Naive thymus-derived CD8-positive, alpha-beta T cell (primary cell): Measurements from ENCODE around the gene FADS1. TPM values are rescaled to one million over a fixed set of nuclear protein-coding genes. Genes with fewer than 3 reads are reported as not detected.

Experiments
- ATAC-seq, 2 donors: fragments of 150-1000 bp; cut with Tn5 transposase in 1 of 2; sonication (Bioruptor Pico), chemical (Tn5 transposase) in 1 of 2; 1 replicate in 1 of 2; 2 replicates in 1 of 2; pipeline ENCODE4 v1.10.0; 2021; ENCODE audit warnings: mild to moderate bottlenecking in 2 of 2, moderate library complexity in 2 of 2
- POLR2A ChIA-PET: fragments of 350-600 bp; sonication (Branson Sonifier 250); formaldehyde crosslinking; loops from one replicate; lab custom pipeline; 2021; ENCODE audit warnings: antibody characterized with exemption; lab: Charles Lee
- DNase-seq, 10 donors: peaks; one replicate each; pipeline versions ENCODE4 v3.0.0 to v3.0.0-alpha.2; 2020 to 2022
- H3K27ac Mint-ChIP-seq, 10 donors: one replicate each; pipeline ENCODE4 v1.8.0; 2020 to 2022; ENCODE audit warnings: mild to moderate bottlenecking in 10 of 10, mixed read lengths in 10 of 10, moderate library complexity in 4 of 10, inconsistent platforms in 1 of 10
- H3K27me3 Mint-ChIP-seq, 5 donors: one replicate each; pipeline ENCODE4 v1.8.0; 2021 to 2022; ENCODE audit warnings: mixed read lengths in 5 of 5
- H3K36me3 Mint-ChIP-seq, 3 donors: one replicate each; pipeline ENCODE4 v1.8.0; 2020 to 2022; ENCODE audit warnings: mixed read lengths in 3 of 3, mild to moderate bottlenecking in 2 of 3, inconsistent platforms in 1 of 3
- H3K4me1 Mint-ChIP-seq, 4 donors: one replicate each; pipeline ENCODE4 v1.8.0; 2021 to 2022; ENCODE audit warnings: mixed read lengths in 4 of 4
- H3K4me3 Mint-ChIP-seq, 10 donors: one replicate each; pipeline ENCODE4 v1.8.0; 2020 to 2022; ENCODE audit warnings: mild to moderate bottlenecking in 10 of 10, mixed read lengths in 10 of 10, moderate library complexity in 6 of 10, inconsistent platforms in 1 of 10
- H3K9me3 Mint-ChIP-seq, 9 donors: one replicate each; pipeline ENCODE4 v1.8.0; 2020 to 2022; ENCODE audit warnings: mixed read lengths in 9 of 9, mild to moderate bottlenecking in 3 of 9, inconsistent platforms in 1 of 9, moderate library complexity in 1 of 9
- polyA plus RNA-seq, 3 donors: library from polyadenylated mRNA; unstranded; fragments of 300-500 nt; fragmentation: Illumina TruSeq; gene quantifications; one replicate each; pipeline ENCODE4 v1.2.3, GENCODE V29; 2021
- total RNA-seq, 8 experiments: library from RNA in 2 of 8; stranded (reverse) in 2 of 8; gene quantifications; one replicate each; pipeline ENCODE4 v1.2.3 and lab custom pipeline; 2021 to 2026

Gene FADS1
- total and polyA plus RNA-seq, 5 experiments from 2014 or later = 0.55 to 4.7 (median 1.2) TPM; not detected in 1

- Mint-ChIP-seq H3K27me3 (peaks cover 4 to 41% (median 10%) of the 10 kb centered on the region in 5 donors), H3K4me3 (peak overlapping the region in 3 of 10 donors; percentile 20 to 30 (median 28)), H3K4me1 (peaks cover 12 to 22% (median 16%) of the 10 kb centered on the region in 4 donors), H3K36me3 (peaks cover 0 to 4% (median 0%) of the 10 kb centered on the region in 3 donors), H3K27ac (peak overlapping the region in 1 of 10 donors; percentile 32), H3K9me3 (no peaks in the 10 kb centered on the region)
- POLR2A ChIA-PET = no interaction called here
- no peak for DNase-seq
- no peak for ATAC-seq
Measured at GRCh38 chr11:61812736-61813411, 3.9 kb downstream of the FADS1 start.

DNA sequence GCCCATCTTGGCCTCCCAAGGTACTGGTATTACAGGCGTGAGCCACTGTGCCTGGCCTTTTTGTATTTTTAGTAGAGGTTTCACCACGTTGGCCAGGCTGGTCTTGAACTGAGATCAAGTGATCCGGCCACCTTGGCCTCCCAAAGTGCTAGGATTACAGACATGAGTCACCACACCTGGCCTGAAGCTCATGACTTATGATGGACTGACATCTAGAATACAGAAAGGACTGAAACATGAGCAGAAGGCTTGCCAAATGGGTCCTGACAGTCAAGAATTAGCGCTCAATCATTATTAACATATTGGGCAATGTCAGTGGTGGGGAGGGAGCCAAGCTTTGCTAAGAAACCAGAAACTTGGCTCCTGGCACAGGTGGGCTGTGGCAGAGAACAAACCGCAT is 5.0 kb downstream of the FADS1 start:
- Mint-ChIP-seq H3K36me3 (peaks cover 0 to 4% (median 0%) of the 10 kb centered on the region in 3 donors), H3K27ac (peak overlapping the region in 1 of 10 donors; percentile 9)
- POLR2A ChIA-PET = no interaction called here

DNA sequence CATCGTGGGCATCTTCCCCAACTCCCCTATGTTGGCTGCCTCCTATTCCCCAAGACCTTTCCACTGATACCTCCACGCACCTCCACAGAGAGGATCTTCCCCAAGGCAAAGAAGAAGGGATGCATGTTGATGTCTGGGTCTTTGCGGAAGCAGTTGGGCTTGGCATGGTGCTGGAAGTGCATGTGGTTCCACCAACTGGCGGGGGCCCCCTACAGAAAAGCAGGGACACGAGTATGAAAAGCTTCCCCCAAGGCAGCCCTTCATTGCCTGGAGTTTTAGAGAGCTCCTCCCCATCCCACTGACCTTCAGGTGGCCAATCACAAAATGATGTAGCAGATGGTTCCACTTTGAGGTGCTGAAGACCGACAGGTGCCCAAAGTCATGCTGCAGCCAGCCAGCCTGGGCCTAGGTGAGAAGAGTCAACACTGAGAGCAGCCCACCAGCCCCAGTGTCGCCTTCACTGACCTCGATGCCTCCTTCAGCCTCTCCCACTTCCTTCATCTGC is 6.1 kb downstream of the FADS1 start:
- H3K36me3 Mint-ChIP-seq = peaks cover 0 to 4% (median 0%) of the 10 kb centered on the region in 3 donors
- peaks cover 4 to 34% (median 8%) of the 10 kb centered on the region in 5 donors for H3K27me3 Mint-ChIP-seq
- no peaks in the 10 kb centered on the region for H3K9me3 Mint-ChIP-seq
- POLR2A ChIA-PET = no interaction called here
- peaks cover 6 to 12% (median 8%) of the 10 kb centered on the region in 4 donors for H3K4me1 Mint-ChIP-seq
- DNase-seq = no peak
- no peak overlapping the region for H3K4me3 Mint-ChIP-seq
- no peak for ATAC-seq
- H3K27ac Mint-ChIP-seq = no peak overlapping the region

More for the DNA sequence above, 5.0 kb downstream of the FADS1 start:
- DNase-seq = no peak
- H3K4me3 Mint-ChIP-seq = no peak overlapping the region
- no peaks in the 10 kb centered on the region for H3K9me3 Mint-ChIP-seq
- H3K27me3 Mint-ChIP-seq = peaks cover 4 to 41% (median 10%) of the 10 kb centered on the region in 5 donors
- peaks cover 12 to 22% (median 14%) of the 10 kb centered on the region in 4 donors for H3K4me1 Mint-ChIP-seq
- ATAC-seq = no peak

DNA sequence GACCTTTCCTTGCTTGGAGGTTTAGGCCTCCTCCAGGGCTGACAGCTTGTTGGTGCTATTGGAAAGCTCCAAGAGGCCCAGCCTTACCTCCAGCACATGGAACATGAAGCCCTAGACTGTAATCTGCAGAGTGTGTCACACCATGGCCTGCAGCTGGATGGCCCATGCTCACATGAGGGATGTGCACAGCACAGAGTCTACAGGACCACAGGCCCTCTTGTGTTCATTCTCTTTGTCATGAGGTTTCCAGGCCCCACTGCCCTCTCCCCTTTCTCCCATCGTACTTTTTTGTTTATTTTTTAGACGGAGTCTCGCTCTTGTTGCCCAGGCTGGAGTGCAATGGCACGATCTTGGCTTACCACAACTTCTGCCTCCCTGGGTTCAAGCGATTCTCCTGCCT is 10.0 kb downstream of the FADS1 start:
- Mint-ChIP-seq H3K27me3 (peaks cover 0 to 4% (median 0%) of the 10 kb centered on the region in 5 donors), H3K36me3 (peaks cover 0 to 5% (median 0%) of the 10 kb centered on the region in 3 donors), H3K9me3 (no peaks in the 10 kb centered on the region), H3K27ac (no peak overlapping the region), H3K4me1 (no peaks in the 10 kb centered on the region), H3K4me3 (no peak overlapping the region)
- DNase-seq (no peak), ATAC-seq (no peak)
- POLR2A ChIA-PET = no interaction called here

DNA sequence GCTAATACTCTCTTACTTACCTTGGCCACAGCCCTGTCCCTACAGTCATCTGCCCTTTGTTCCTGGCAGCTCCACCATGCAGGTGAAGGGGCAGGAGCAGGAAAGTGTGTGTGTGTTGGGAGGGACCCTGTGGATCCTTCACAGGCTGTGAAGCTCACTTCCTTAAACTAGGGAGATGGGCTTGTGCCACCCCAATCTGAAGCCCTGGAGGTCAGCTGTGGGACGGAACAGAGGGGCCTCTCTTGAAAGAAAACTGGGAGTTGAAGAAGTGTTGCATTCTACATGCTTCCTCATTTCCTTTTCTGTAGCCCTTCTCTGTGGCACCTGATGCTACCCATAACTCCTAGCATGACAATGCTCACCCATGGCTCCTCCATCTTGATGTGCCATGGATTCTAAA is 11.7 kb downstream of the FADS1 start:
- Mint-ChIP-seq H3K4me1 (no peaks in the 10 kb centered on the region), H3K36me3 (peaks cover 0 to 2% (median 0%) of the 10 kb centered on the region in 3 donors), H3K9me3 (no peaks in the 10 kb centered on the region), H3K27me3 (peaks cover 0 to 4% (median 0%) of the 10 kb centered on the region in 5 donors), H3K27ac (no peak overlapping the region), H3K4me3 (no peak overlapping the region)
- DNase-seq (no peak), ATAC-seq (no peak)
- POLR2A ChIA-PET = no interaction called here

GRCh38 chr11:61803889-61804647 is 12.7 kb downstream of the FADS1 start:
- H3K36me3 Mint-ChIP-seq = peaks cover 0 to 2% (median 0%) of the 10 kb centered on the region in 3 donors
- no peaks in the 10 kb centered on the region for H3K4me1 Mint-ChIP-seq
- no peak overlapping the region for H3K27ac Mint-ChIP-seq
- DNase-seq (no peak), ATAC-seq (no peak)
- peaks cover 0 to 4% (median 0%) of the 10 kb centered on the region in 5 donors for H3K27me3 Mint-ChIP-seq
- POLR2A ChIA-PET = no interaction called here
- no peak overlapping the region for H3K4me3 Mint-ChIP-seq
- H3K9me3 Mint-ChIP-seq = no peaks in the 10 kb centered on the region

DNA sequence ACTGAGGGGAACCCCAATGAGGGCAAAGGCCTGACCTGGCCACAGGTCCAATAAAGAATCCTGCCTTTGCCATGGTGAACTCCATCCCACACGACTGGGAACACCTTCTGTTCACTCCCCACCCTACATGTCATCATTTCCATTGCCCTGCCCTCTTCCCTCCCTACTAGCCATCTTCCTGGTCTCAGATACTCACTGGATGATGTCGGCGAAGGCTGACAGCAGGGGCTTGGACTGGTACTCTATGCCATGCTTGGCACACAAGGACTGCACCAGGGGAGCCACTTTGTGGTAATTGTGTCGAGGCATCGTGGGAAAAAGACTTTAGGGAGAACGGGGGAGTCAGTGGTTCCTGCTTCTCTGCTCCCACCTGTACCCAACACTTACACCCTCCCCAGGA is 14.2 kb downstream of the FADS1 start:
- H3K4me3 Mint-ChIP-seq = no peak overlapping the region
- no peaks in the 10 kb centered on the region for H3K9me3 Mint-ChIP-seq
- ATAC-seq (no peak), DNase-seq (no peak)
- POLR2A ChIA-PET = no interaction called here
- H3K27ac Mint-ChIP-seq = peak overlapping the region in 1 of 10 donors; percentile 60
- no peaks in the 10 kb centered on the region for H3K27me3 Mint-ChIP-seq
- no peaks in the 10 kb centered on the region for H3K4me1 Mint-ChIP-seq
- H3K36me3 Mint-ChIP-seq = peaks cover 0 to 4% (median 0%) of the 10 kb centered on the region in 3 donors

- H3K36me3 Mint-ChIP-seq = peaks cover 0 to 16% (median 0%) of the 10 kb centered on the region in 3 donors
- ATAC-seq = no peak
- H3K27ac Mint-ChIP-seq = peak overlapping the region in 2 of 10 donors; percentile 47 to 60
- POLR2A ChIA-PET = no interaction called here
- DNase-seq = no peak
- H3K4me3 Mint-ChIP-seq = no peak overlapping the region
- peaks cover 0 to 8% (median 3%) of the 10 kb centered on the region in 4 donors for H3K4me1 Mint-ChIP-seq
- H3K9me3 Mint-ChIP-seq = no peaks in the 10 kb centered on the region
- H3K27me3 Mint-ChIP-seq = no peaks in the 10 kb centered on the region
Measured at GRCh38 chr11:61800331-61801281, 16.2 kb downstream of the FADS1 start.

- ATAC-seq = no peak
- DNase-seq = no peak
- H3K4me3 Mint-ChIP-seq = no peak overlapping the region
- H3K9me3 Mint-ChIP-seq = no peaks in the 10 kb centered on the region
- peaks cover 0 to 11% (median 3%) of the 10 kb centered on the region in 4 donors for H3K4me1 Mint-ChIP-seq
- H3K27me3 Mint-ChIP-seq = no peaks in the 10 kb centered on the region
- peak overlapping the region in 1 of 10 donors; percentile 38 for H3K27ac Mint-ChIP-seq
- H3K36me3 Mint-ChIP-seq = peaks cover 0 to 19% (median 0%) of the 10 kb centered on the region in 3 donors
- POLR2A ChIA-PET = no interaction called here
Measured at GRCh38 chr11:61799665-61800284, 17.0 kb downstream of the FADS1 start.

- H3K36me3 Mint-ChIP-seq = peaks cover 0 to 17% (median 0%) of the 10 kb centered on the region in 3 donors
- no peaks in the 10 kb centered on the region for H3K27me3 Mint-ChIP-seq
- DNase-seq (peak in 9 of 10 donors; percentile 59 to 83 (median 69)), ATAC-seq (no peak)
- H3K4me3 Mint-ChIP-seq = no peak overlapping the region
- H3K27ac Mint-ChIP-seq = peak overlapping the region in 4 of 10 donors; percentile 5 to 41 (median 30)
- H3K9me3 Mint-ChIP-seq = no peaks in the 10 kb centered on the region
- POLR2A ChIA-PET = interaction anchor here (0.6 to 1.3 kb wide), 5 partner anchors 10 to 311 kb away, joined by 3 to 7 read pairs (median 3); partner anchors contain the start of genes FADS1 and FTH1
- H3K4me1 Mint-ChIP-seq = peaks cover 2 to 23% (median 8%) of the 10 kb centered on the region in 4 donors
Measured at GRCh38 chr11:61797263-61797944, 19.4 kb downstream of the FADS1 start.

DNA sequence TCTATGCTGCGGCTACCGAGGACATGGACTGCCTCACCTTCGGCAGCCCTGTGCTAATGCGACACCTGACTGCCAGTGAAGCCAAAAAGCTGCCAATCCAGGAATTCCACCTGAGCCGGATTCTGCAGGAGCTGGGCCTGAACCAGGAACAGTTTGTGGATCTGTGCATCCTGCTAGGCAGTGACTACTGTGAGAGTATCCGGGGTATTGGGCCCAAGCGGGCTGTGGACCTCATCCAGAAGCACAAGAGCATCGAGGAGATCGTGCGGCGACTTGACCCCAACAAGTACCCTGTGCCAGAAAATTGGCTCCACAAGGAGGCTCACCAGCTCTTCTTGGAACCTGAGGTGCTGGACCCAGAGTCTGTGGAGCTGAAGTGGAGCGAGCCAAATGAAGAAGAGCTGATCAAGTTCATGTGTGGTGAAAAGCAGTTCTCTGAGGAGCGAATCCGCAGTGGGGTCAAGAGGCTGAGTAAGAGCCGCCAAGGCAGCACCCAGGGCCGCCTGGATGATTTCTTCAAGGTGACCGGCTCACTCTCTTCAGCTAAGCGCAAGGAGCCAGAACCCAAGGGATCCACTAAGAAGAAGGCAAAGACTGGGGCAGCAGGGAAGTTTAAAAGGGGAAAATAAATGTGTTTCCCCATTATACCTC is 20.8 kb downstream of the FADS1 start:
- POLR2A ChIA-PET = interaction anchor here (0.5 kb wide), 1 partner anchor 735 kb away, joined by 3 read pairs; no protein-coding TSS in a partner anchor
- H3K4me3 Mint-ChIP-seq = no peak overlapping the region
- peaks cover 0 to 17% (median 0%) of the 10 kb centered on the region in 3 donors for H3K36me3 Mint-ChIP-seq
- no peaks in the 10 kb centered on the region for H3K27me3 Mint-ChIP-seq
- H3K27ac Mint-ChIP-seq = peak overlapping the region in 3 of 10 donors; percentile 20 to 44 (median 24)
- H3K9me3 Mint-ChIP-seq = no peaks in the 10 kb centered on the region
- no peak for ATAC-seq
- DNase-seq = no peak
- peaks cover 11 to 34% (median 19%) of the 10 kb centered on the region in 4 donors for H3K4me1 Mint-ChIP-seq
